Measurements from ENCODE around the gene CYTH4.

DNA sequence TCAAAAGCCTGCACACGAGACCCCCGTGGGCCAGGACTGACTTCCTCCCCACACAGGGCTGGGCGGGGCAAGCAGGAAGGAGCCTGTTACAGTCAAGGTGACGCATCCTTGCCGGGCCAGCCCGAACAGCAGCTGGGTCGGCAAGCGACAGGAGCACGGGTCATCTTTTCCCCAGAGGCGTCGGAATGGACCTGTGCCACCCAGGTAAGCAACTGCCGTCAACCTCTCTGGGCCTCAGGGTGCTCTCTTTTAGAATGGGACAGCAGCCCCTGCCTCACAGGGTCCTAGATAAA is at the start of gene CYTH4:
- TF ChIP-seq POLR2A (IDR thresholded peaks at IDR 0.05), result no peak
- peak in 2 of 3 donors; percentile 37 to 63 for TF ChIP-seq POLR2AphosphoS5 (IDR thresholded peaks at IDR 0.05)

Measured in stomach (tissue), 4 donors.